ENCODE measurements around the gene COX8A. TPM values are rescaled to one million over a fixed set of nuclear protein-coding genes. Genes with fewer than 3 reads are reported as not detected.

The COX8A gene
- 253 and 265 TPM in 2 replicates for total RNA-seq
- long read RNA-seq, transcript COX8A-201 (2 exons, 507 nt) = major isoform, 24 of 26 reads
- long read RNA-seq, partial matches to known transcripts = 0 of 26 reads
- long read RNA-seq, other reads (novel, unspliced or antisense) = 2 of 26 reads

GRCh38 chr11:63974259-63975143 lies at the start of gene COX8A:
Gene COX8A (plus strand): TSS chr11:63974620. CDS start chr11:63974681, 61 bp downstream.
- Mint-ChIP-seq H3K27ac (ENCODE audit: unreplicated experiment) (peak within 1 kb of the TSS; percentile 99), H3K4me3 (ENCODE audit: unreplicated experiment) (peak within 1 kb of the TSS; percentile 97), H3K4me1 (ENCODE audit: unreplicated experiment) (peaks cover 40% of the 10 kb centered on the region), H3K27me3 (ENCODE audit: unreplicated experiment) (no peaks in the 10 kb centered on the region), H3K9me3 (ENCODE audit: unreplicated experiment) (no peaks in the 10 kb centered on the region), H3K36me3 (ENCODE audit: unreplicated experiment) (peaks cover 4% of the 10 kb centered on the region)
- DNase-seq (ENCODE audit: extremely low spot score, unreplicated experiment) = peak; percentile 99
- TF ChIP-seq, protein P1, sequence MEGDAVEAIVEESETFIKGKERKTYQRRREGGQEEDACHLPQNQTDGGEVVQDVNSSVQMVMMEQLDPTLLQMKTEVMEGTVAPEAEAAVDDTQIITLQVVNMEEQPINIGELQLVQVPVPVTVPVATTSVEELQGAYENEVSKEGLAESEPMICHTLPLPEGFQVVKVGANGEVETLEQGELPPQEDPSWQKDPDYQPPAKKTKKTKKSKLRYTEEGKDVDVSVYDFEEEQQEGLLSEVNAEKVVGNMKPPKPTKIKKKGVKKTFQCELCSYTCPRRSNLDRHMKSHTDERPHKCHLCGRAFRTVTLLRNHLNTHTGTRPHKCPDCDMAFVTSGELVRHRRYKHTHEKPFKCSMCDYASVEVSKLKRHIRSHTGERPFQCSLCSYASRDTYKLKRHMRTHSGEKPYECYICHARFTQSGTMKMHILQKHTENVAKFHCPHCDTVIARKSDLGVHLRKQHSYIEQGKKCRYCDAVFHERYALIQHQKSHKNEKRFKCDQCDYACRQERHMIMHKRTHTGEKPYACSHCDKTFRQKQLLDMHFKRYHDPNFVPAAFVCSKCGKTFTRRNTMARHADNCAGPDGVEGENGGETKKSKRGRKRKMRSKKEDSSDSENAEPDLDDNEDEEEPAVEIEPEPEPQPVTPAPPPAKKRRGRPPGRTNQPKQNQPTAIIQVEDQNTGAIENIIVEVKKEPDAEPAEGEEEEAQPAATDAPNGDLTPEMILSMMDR (IDR thresholded peaks at IDR 0.05) = peak; percentile 40

DNA sequence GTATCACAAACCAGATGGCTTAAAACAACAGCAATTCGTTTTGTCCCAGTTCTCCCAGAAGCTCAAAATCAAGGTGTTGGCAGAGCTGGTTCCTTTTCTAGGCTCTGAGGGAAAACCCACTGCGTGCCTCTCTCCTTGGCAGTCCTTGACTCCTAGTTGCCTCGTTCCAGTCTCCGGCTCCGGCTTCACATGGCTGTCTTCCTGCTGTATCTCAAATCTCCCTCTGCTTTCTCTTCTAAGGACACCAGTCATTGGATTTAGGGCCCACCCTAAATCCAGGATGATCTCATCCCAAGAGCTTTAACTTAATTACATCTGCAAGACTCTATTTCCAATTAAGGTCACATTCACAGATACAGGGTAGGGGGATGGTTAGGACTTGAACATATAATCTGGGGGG lies 44.8 kb upstream of the COX8A start:
- peaks cover 6% of the 10 kb centered on the region for H3K4me1 Mint-ChIP-seq (ENCODE audit: unreplicated experiment)

DNA sequence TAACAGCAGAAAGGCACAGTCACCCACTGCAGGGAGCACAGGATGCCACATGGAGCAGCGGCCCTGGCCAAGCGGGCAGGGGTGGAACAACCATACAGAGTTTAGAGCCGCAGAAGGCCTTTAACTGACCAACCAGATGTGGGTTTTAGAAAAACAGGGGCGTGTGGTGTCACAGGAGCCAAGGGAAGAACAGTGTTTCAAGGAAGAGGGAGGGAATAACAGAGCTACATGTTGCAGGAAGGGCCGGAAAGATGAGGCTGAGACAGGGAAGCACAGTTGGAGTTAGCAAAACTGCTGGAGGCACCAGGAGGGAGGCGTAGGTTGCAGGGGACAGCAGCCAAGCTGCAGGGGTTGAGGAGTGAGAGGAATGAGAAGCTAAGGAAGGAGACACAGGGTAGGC lies 43.4 kb upstream of the COX8A start:
- Mint-ChIP-seq H3K4me1 (ENCODE audit: unreplicated experiment) (peaks cover 7% of the 10 kb centered on the region), H3K9me3 (ENCODE audit: unreplicated experiment) (no peaks in the 10 kb centered on the region), H3K27me3 (ENCODE audit: unreplicated experiment) (peaks cover 3% of the 10 kb centered on the region), H3K4me3 (ENCODE audit: unreplicated experiment) (no peak overlapping the region), H3K27ac (ENCODE audit: unreplicated experiment) (no peak overlapping the region), H3K36me3 (ENCODE audit: unreplicated experiment) (no peaks in the 10 kb centered on the region)
- no peak for DNase-seq (ENCODE audit: extremely low spot score, unreplicated experiment)
- TF ChIP-seq, protein P1 (IDR thresholded peaks at IDR 0.05) = no peak

More for the DNA sequence above, 44.8 kb upstream of the COX8A start:
- no peak overlapping the region for H3K27ac Mint-ChIP-seq (ENCODE audit: unreplicated experiment)
- no peak overlapping the region for H3K4me3 Mint-ChIP-seq (ENCODE audit: unreplicated experiment)
- TF ChIP-seq, protein P1 (IDR thresholded peaks at IDR 0.05) = no peak
- no peak for DNase-seq (ENCODE audit: extremely low spot score, unreplicated experiment)
- H3K36me3 Mint-ChIP-seq (ENCODE audit: unreplicated experiment) = no peaks in the 10 kb centered on the region
- H3K27me3 Mint-ChIP-seq (ENCODE audit: unreplicated experiment) = peaks cover 3% of the 10 kb centered on the region
- no peaks in the 10 kb centered on the region for H3K9me3 Mint-ChIP-seq (ENCODE audit: unreplicated experiment)

- Mint-ChIP-seq H3K4me3 (ENCODE audit: unreplicated experiment) (no peak overlapping the region), H3K27me3 (ENCODE audit: unreplicated experiment) (peaks cover 3% of the 10 kb centered on the region), H3K27ac (ENCODE audit: unreplicated experiment) (no peak overlapping the region), H3K36me3 (ENCODE audit: unreplicated experiment) (no peaks in the 10 kb centered on the region), H3K4me1 (ENCODE audit: unreplicated experiment) (peaks cover 7% of the 10 kb centered on the region), H3K9me3 (ENCODE audit: unreplicated experiment) (no peaks in the 10 kb centered on the region)
- no peak for DNase-seq (ENCODE audit: extremely low spot score, unreplicated experiment)
- TF ChIP-seq, protein P1 (IDR thresholded peaks at IDR 0.05) = no peak
These were observed 42.5 kb upstream of the COX8A start for GRCh38 chr11:63931876-63932275.

GRCh38 chr11:63933459-63933858 lies 41.0 kb upstream of the COX8A start:
- no peaks in the 10 kb centered on the region for H3K36me3 Mint-ChIP-seq (ENCODE audit: unreplicated experiment)
- DNase-seq (ENCODE audit: extremely low spot score, unreplicated experiment) = no peak
- H3K4me1 Mint-ChIP-seq (ENCODE audit: unreplicated experiment) = peaks cover 9% of the 10 kb centered on the region
- H3K27ac Mint-ChIP-seq (ENCODE audit: unreplicated experiment) = no peak overlapping the region
- no peaks in the 10 kb centered on the region for H3K9me3 Mint-ChIP-seq (ENCODE audit: unreplicated experiment)
- no peak overlapping the region for H3K4me3 Mint-ChIP-seq (ENCODE audit: unreplicated experiment)
- no peaks in the 10 kb centered on the region for H3K27me3 Mint-ChIP-seq (ENCODE audit: unreplicated experiment)
- TF ChIP-seq, protein P1 (IDR thresholded peaks at IDR 0.05) = no peak
